Epidermal melanocyte (primary cell): Measurements from ENCODE around the gene CDIP1.

Source experiments
- DNase-seq: peaks from one replicate; pipeline ENCODE4 v3.0.0; 2011; ENCODE audit warnings: low spot score; ENCODE audit not compliant: insufficient read length

The CDIP1 gene

DNA sequence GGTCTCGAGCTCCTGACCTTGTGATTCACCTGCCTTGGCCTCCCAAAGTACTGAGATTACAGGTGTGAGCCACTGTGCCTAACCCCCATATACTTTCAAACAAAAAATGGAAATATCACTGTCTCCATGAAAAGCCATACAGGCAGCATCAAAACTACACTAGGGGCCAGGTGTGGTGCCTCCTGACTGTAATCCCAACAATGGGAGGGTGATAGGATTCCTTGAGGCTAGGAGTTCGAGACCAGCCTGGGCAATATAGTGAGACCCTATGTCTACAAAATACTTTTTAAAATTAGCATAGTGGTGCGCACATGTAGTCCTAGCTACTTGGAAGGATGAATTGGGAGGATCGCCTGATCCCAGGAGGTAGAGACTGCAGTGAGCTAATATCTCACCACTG, 46.7 kb downstream of the CDIP1 start:
- no peak for DNase-seq

DNA sequence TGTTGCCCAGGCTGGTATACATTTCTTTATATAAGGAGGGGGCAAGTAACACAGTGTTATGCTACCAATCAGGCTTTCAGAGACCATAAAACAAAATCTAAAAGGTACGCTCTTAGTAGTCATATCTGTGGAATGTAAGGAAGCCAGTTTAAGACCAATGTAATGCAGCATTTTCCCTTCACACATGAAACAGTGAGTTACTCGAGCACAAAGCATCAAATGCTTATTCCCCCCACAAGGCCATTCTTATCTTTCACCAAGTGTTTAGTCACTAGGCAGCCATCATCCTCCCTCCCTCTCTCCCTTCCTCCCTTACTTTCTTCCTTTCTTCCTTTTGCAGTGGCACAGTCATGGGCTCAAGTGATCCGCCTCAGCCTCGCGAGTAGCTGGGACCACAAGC, 49.5 kb downstream of the CDIP1 start:
- no peak for DNase-seq

DNA sequence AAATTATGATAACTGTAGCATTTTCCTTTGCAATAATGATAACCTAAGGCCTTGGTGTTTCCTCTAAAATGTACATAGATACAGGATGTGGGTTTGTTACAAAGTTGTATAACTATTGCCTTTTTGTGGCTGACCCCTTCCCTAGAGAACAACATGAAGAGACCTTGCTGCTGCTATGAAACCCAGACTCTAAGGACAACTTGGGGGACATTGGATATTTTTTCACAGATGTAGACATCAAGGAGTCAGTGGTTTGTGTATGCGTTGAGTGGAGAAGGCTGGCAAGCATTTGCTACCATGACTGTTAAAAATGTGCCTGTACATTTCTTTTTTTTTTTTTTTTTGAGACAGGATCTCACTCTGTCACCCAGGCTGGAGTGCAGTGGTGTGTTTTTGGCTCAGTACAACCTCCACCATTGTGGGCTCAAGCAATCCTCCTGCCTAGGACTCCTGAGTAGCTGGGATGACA, 50.0 kb downstream of the CDIP1 start:
- DNase-seq, result no peak

- no peak for DNase-seq
Observed at GRCh38 chr16:4487955-4488498, 50.5 kb downstream of the CDIP1 start.

DNA sequence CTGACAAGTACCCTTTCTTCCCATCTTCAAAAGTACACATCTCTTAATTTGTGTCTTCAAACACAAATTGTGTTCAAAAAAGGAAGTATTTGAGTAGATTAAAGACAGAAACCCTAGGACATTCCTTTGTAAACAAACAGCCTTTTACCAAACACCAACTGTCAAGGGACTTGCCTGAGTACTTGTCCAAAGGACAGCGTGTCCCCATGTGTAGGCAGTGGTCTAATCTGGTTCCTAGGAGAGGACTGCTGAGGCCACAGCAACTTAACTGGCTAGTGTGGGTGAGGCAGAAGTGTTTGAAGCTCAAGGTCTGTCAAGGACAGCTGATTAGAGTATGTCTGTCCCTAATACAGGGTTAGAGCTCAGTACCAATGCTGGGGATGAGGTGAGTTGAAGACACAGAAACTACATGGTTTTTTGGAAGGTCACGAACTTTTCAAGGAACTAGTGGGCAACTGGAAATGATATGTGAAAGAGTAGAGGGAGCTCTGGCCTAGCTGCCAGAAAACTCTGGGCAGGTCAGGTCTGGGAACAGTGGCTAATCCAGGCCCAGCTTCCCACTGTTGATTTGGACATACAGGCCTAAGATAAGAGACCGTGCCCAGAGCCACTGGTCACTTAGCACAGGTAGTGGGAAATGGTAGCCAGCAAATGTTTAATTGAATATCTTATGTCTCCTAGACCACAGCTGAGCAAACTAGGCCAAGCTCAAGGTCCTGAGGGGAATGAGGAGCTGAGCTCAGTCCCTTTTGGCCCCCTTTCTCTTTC, 52.3 kb downstream of the CDIP1 start:
- no peak for DNase-seq

DNA sequence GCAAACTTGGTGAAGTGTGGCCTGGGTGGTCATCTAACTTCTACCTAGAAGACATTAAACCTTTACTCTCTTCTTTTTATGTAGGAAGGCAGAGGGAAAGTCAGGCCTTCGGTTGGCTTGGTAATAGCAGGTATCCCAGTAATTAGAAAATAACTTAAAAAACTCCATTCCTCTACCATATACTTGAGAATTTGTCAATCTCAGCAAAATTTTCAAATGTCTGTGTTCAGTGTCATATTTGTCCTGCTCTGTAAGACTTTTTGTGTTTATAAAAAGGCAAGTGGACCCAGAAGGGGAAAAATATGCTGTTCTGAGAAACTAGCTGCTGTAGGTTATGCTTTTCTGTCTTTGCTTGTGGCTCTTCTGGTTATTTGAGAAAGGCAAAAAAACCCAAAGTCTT, 56.6 kb downstream of the CDIP1 start:
- no peak for DNase-seq

DNA sequence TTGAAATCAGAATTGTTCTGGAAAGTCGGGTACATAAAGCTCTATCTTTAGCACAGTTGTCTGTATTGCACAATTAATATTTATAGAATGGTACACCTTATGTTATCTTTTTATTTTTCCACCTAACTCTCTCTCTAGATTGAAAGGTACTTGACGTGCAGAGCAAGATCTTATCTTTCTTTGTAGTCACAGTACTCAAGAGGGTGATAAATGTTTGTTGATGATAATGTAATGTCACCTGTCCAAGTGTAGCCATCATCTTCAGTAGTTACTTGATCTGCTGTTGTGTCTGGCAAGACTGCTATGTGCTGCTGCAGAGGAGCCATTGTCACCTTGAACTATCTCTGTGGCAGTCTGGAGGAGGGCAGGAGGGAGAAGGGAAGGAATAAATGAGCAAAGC, 57.0 kb downstream of the CDIP1 start:
- DNase-seq, result no peak

DNA sequence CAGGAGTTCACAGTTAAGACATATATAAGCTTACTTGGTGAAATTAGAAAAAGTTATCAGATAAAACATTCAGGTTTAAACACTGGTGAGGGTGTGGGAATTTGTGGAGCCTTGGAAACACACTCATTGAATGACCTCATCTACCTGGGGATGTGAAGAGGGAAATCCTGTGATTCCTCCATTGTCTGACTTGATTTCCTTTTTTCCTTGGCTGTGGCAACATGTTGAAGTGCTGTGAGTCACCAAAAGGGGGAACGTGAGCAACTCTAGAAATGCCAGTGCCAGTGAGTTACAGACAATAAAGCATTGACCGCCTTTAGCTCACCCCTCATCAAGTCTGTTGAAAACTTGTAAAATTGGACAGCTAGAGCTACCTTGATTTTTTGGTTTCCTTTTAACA, 60.6 kb downstream of the CDIP1 start:
- no peak for DNase-seq

DNA sequence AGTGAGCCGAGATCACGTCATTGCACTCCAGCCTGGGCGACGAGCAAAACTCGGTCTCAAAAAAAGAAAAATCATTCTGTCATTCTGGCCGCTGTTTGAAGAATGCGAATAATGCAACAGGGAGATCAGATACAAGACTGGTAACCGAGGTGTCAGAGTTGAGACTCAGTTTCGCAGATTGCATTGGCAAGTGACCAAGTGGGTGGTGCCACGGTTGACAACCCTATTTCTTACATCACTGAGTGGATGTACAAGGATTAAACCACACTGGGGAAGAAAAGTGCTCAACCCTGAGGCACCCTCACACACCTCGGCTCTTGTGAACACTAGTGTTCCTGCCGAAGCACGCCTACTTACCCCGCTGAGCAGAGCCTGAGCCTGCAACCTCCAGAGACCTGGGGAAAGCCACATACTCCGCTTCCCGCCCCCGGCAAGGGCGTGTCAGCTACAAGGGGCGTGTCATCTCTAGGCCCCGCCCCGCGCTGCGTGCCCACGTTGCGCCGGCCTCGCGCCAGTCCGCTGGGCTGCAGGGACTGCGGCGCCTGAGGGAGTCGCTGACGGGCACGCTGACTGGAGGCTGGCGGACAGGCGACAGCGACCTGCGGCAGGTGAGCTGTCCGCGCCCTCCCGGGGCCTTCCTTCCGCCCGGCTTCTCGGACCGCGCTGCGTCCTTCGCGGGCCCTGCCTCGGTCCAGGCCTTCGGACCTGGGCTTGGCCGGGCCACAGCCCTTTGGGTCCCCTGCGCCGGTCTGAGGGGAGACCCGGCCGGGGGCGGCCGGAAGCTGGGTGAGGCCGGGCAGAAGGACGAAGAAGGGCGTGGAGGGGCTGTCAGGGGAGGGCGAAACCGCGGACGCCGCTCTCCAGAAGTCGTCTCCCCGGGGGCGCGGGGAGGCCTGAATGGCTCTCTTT, 62.4 kb downstream of the CDIP1 start, which contains the start of gene HMOX2:
Gene HMOX2 (plus strand): TSS at position 519 of the 909 bp plus-strand sequence. CDS start 29,127 bp downstream, outside the sequence.
- peak; percentile 85 for DNase-seq

DNA sequence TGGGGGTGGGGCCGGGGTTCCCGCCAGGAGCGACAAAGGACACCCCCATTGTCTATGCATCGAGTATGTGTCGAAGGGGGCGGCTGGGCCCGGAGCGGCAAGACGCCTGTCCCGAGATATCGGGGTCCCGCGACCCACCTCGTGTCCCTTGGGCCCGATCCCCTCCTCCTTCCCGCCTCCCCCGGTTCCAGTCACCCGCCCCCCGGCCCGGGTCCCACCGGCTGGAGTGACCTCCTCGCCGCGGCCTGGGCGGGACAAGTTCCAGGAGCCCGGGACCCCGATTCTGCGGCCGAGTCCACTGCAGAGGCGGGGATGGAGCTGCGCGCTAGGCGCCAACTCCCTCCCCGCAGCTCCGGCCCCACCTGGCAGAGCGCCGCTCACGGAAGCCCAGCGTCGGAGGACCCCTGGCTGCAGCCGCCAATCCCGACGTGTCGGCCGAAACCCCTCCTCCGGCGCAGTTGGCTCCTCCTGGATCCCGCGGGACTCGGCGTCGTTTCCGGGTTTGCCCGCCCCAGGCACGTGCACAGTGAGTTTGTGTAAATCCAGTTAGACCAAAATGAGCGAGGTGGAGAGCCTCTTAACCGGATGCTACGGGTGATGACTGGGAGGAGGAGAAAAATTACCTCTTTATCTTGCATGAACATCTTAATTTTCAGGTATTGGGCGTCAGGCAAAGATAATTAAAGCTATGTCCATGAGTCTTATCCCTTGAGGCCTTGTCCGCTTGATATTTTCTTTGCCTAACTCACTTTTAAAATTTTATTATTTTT, 64.2 kb downstream of the CDIP1 start, which contains the start of gene NMRAL1:
Gene NMRAL1 (minus strand): TSS at position 434 of the 770 bp plus-strand sequence. CDS start 493 bp downstream, outside the sequence.
- peak; percentile 77 for DNase-seq

- DNase-seq, result no peak
Observed at GRCh38 chr16:4472880-4473279, 65.7 kb downstream of the CDIP1 start.

- DNase-seq, result no peak
Observed at GRCh38 chr16:4471869-4472268, 66.7 kb downstream of the CDIP1 start.

DNA sequence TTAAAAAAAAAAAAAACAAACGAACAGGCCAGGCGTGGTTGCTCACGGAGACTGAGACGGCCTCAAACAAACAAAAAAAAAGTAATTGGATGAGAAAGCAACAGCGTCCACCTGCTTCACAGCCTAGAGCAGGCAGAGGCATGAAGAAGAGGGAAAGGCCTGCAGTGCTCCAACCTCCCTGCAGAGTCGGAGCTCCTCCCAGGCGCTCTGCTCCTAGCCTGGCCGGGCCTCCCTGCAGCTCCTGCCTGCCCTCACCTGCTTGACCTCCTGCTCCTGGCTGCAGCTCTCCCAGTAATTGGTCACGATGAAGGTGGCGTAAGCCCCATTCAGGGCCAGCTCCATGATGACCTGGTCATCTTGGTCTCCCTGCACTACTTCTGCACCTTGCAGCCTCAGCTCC, 69.6 kb downstream of the CDIP1 start:
- no peak for DNase-seq

DNA sequence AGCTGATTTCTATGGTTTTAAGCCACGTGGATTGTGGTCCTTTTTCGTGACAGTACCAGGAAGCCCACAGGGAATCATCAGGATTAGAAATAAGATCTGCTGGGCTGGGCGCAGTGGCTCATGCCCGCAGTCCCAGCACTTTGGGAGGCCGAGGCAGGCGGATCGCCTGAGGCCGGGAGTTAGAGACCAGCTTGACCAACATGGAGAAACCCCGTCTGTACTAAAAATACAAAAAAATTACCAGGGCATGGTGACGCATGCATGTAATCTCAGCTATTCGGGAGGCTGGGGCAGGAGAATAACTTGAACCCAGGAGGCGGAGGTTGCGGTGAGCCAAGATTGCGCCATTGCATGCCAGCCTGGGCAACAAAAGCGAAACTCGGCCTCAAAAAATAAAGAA, 70.7 kb downstream of the CDIP1 start:
- no peak for DNase-seq

DNA sequence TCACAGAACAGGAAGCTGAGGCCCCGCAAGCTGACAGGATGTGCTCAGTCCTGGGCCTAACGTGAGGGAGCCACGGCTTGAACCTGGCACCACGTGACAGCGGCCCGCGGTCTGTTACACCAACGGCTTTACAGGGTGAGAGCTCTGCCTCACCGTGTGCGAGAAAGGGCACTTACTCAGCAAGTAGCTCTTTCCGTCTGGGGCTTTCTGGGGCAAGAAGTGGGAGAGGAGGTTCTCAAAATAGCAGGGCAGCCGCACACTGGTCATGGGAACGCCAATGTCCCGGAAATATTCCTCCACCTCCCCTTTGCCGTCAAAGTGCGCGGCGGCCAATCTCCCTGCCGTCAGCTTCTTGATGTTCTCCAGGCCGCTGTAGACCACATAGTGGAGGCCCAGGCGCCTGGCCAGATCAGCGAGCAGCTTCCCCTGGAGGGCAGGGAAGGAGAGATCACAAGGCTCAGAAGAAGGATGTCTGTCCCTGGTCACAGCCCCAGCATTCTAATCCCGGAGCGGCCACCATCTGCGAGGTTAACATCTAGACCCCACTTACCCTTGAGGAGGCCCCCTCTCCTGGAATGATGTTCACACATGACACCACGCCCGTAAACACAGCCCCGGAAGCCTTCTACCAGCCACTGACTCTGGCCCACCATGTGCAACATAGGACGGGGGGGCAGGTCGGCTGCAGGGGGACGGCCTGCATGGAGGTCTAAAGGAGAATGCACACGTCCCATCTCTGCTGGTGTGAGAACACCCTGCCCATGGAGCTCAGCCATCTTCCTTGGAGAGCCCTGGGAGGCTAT, 72.4 kb downstream of the CDIP1 start:
- DNase-seq, result no peak

GRCh38 chr16:4463522-4464163, 74.9 kb downstream of the CDIP1 start:
- no peak for DNase-seq

GRCh38 chr16:4461250-4462085, 77.1 kb downstream of the CDIP1 start:
- no peak for DNase-seq

GRCh38 chr16:4460936-4461249, 77.7 kb downstream of the CDIP1 start:
- DNase-seq, result peak; percentile 3
